GM11168 (cell line): ENCODE data around the gene TEX35.

ENCODE experiments used
- in situ Hi-C: fragments of 300-500 bp; cut with MboI; formaldehyde crosslinking; loops from one replicate; pipeline ENCODE4 v1.12.0; 2022; ENCODE audit warnings: low sequenced_read_pairs; ENCODE audit not compliant: unreplicated experiment

TEX35 gene

DNA sequence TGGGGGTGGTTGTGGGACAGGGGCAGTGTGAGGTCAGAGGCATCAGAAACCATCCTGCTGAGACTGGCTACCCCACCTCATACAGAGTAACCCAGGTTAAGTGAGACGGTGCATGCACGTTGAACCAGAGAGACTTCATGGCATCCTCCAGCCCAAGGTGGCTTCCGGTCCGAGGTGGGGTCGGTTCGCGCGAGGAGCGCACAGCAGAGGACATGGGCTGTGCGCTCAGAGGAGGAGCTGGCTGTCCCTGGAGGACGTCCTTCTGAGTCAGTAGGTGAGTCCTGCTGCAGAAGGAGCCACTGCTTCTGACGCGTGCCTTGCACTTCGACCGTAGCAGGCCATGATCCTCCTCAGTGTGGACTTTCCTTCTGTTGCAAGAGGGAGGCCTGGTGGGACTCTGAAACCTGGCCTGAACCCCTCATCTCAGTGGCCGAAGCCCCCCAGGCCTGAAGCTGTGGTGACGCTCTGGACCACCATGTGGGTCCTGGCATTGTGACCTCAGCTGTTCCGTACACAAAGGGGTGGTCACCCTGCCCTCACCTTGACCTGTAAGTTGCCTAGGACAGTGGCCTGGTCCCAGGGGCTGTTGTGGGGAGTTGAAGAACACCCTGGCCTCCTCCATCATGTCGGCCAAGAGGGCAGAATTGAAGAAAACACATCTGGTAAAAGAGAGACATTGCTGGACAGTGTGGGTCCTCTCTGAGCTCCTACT lies at the start of gene TEX35:
Gene TEX35, plus strand, starts transcription at position 544 of the 712 bp plus-strand sequence. Its CDS starts 80 bp downstream, at position 624.
- in situ Hi-C loops: loop anchor here (10.0 kb wide), 1 partner anchor 198 kb away; no protein-coding TSS in a partner anchor

DNA sequence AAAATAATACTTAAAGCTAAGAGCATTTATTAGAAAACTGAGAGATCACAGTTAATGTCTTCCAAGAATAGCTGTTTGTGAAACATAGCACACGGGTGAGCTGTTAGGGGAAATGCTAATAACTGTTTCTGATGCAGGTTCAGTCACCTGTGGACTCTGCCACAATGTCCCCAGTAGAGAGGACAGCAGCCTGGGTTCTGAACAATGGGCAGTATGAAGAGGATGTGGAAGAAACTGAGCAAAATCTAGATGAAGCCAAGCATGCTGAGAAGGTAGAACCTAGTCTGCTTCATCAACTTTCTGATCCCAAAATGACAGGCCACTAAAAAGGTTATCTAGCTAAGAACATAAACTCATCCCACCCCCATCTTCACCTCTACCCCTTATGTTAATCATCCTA lies 48.8 kb upstream of the TEX35 start:
- in situ Hi-C loops: no loop called here

DNA sequence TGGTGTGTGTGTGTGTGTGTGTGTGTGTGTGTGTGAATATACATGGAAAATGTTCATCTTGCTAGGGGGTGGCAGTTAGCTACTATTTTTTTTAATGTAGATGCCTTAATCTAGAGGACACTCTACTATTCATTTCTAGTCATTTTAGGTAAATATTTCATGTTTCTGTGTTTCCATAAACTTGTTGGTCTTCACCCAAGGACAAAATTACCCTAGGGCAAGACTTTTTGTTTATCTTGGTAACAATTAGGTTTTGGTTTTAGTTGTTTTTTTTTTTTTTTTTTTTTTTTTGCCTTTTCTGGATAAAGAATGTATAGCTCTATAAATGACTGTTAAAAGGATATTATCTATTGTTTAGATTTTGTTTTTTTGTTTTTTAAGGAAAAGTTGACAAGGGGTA lies 48.3 kb upstream of the TEX35 start:
- in situ Hi-C loops: no loop called here

DNA sequence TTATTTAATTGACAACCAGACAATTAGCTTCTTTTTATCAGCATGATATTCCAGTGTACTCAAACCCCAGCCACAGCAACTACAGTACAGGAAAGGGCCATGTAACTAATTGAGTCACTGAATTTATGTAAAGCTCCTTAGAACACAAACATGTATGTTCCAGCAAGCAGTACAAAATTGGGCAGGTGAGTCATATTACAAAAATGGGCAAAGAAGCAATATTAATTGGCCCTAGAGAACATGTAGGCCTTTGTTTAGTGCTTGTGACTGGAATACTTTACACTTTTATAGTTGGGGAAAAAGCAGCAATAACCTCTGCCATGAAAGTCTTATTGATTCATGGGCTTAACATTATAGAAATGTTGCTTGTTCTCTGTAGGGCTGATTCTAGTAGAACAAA lies 47.9 kb upstream of the TEX35 start:
- in situ Hi-C loops: no loop called here

DNA sequence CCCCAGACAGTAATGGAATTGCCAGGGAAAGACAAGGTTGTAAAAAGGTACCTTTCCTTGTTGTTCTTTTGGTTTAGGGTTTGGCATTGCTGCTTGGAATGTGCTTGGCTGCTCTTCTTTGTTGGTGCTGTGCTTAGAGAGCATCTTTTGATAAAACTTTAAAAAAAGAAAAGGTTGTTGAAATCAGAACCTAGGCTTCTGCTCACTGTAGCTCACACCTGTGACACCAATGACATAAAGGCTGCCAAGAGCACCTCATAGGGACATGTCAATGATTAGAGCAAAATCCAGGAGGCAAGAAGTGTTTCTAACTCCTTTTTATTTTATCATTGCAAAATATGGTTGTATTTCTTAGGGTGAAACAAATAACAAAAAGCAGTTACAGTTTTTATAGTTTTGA lies 45.1 kb upstream of the TEX35 start:
- in situ Hi-C loops: no loop called here

DNA sequence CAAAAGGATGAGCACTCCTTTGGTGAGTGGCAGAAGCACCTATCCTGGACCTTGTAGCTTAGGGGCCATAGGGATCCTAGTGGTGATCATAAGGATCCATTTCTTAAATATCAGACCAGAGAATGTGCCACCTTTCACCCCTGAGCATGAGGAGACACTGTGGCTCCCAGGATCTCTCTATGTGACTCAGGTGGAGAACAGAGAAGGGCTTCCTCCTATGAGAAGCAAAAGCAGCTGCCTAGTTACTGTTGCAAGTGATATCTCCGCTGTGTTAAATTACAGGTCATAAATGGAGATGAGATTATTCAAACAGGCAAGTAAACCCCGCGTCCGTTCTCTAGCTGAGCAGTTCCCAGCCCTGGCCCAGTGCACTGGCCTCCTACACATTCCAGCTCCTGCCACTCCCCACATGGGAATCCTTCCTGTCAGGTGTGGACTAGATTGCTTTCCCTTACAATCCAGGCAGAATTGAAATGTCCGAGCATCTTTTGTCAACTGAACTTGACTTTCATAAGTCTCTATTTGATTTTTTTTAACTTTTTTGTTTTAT lies 42.4 kb upstream of the TEX35 start:
- in situ Hi-C loops: no loop called here

DNA sequence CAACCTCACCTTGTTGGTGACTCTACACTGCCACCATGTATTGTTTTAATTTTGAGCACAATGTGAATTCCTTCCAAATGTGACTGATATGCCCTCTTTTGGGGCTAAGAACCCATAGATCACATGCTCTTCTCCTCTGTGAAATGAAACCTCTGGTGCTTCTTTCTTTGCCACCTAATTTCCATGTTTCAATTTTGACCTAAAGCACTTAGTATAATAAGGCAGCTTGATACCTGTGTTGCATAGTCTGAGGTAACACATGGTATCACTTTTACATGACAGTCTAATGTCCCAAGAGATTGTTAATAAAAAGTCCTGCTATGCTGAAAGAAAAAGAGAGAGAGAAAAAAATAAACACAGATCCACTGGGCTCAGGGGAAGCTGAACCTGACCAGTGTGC lies 40.4 kb upstream of the TEX35 start:
- in situ Hi-C loops: no loop called here

DNA sequence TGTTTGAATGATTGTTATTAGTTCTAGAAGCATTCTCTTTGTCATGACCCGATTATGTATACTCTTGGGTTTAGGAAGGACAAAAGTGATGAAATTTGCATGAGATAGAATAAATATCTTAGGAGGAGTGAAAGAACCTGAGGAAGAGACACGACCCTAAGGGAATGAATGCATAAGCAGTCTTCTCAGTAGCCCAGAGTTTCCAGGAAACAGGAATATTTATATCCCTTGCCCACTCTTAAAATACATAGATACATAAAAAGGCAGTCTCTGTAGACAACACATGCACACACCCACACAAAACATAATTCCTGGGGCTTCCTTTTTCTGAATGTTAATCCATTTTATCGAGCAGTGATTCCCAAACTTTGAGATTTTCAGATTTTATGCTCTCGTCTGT lies 35.5 kb upstream of the TEX35 start:
- in situ Hi-C loops: no loop called here

DNA sequence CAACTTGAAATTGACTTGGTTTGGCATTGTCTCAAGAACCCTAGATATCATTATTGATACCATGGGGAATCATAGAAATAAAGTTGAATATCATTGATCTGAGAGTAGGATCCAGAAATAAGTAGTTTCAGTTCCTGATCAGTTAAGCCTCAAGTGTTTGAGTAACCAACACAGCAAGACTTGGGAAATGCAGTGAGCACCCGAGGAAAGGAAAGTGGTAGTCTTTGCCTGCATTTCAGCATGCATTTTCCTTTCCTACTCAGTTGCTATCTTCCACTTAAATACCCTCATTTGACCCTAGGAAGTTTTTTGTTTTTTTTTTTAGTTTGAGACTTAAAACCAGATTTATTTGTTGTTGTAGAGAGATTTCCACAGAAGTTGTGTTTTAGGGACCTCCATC lies 35.1 kb upstream of the TEX35 start:
- in situ Hi-C loops: no loop called here

DNA sequence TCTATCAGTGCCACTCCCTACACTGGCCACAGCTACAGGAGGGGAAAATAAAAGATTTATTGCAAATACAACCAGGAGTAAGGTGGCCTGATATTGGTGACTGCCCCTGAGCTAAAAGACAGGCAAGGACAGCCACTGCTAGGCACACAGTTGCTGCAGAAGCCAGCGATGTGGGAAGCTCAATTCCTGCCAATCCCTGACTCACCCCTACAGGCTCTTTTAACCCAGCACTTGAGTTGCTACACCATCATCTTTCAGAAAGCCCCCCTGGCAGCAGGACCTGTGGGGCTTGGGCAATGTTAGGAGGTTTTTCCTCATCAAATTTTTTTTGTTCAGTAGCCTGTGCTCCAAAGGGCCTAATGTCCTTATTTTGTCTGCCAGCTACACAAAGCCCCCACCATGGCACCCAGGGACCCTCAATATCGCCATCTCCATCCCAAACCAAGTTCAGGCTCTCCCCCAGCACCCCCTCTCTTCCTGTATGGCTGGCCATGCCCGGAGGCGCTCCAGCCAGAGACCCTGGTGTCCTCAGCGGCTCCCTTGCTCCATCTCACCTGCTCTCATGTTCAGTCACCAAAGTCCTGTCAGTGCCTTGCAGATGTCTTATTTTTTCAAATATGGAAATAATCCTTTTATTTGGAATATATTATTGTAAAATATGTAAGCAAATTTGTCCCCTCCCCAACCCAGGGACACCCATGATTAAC lies 29.5 kb upstream of the TEX35 start:
- in situ Hi-C loops: no loop called here

DNA sequence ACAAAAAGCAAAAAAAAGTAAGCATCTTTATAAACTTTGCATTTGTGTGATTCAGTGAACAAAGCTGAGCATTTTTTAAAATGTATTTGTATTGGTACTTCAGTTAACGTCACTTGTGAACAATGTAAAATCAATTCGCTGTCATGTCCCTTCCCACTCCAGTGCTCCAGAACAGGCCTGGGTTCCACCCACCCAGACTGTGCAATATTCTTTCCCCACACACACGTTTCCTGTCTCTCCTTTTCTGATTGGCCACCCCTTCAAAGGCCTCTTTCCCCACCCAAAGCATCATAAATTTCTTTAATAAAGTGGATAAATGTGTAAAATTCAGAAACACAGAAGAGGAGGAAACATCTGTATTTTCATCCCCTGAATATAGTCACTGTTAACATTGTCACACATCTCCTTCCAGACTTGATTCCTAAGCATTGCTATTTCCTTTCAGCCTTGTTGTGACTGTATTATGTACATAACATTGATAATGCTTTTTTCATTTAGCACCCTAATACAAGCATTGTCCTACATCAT lies 28.1 kb upstream of the TEX35 start:
- in situ Hi-C loops: no loop called here

DNA sequence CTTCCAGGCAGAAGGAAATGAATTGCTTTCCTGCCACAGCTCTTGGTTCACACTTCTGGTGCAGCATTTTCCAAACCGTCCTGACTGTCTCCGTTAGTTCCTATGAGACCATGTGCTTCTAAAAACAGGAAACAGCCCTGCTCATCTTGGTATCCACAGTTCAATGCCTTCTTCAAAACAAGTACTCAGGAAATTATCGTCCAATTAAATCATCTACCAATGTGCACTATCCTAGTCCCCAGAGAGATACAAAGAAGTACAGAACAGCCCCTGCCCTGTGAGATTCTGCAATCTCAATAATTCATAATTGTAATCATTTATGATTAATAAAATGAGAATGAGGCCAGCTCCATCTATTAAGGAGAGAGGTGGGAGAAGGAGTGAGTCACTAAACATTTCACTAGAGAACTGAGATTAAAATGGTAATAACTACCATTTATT lies 27.3 kb upstream of the TEX35 start:
- in situ Hi-C loops: no loop called here

DNA sequence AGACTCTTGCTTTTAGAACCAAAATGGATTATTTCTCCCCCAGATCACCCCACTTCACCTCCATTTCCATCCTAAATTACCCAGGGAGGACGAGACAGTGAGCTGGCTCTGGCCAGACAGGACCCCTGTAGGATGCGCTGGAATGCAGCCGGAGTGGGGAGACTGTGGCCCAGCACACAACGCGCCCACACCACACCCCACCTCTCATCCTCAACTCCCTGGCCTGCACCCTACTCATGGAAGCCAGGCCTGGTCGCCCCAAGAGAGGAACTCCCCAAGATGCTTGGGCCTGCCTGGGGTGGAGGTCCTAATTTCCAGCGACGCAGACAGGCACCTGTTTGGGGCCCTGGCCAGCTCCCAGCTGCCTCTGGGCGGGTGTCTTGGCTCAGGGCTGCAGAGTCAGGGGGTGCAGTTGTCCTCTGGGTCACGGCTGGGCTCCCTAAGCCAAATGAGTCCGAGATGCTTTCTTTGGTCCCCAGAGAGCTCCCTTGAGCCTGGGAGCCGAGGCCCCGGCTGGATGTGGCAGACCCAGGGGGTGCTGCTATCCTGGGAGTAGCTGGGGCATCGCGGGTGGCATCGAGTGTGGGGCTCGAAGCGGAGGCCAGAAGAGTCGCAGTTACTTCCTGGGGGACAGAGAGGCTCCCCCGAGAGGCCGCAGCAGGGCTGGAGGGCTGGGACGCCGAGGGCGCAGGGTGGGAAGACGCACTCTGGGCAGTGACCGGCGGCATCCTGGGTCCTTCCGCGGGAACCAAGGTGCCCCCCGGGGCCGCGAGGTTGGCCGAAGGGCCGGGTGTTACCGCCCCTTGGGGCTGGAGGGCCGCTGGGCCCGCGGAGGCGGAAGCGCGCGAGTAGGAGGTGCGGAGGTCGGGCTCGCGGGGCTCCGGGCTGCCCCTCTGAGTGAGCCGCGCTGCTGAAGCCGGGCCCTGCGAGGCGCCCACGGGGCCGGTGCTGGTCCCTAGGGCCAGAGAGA lies 26.5 kb upstream of the TEX35 start:
- in situ Hi-C loops: no loop called here

DNA sequence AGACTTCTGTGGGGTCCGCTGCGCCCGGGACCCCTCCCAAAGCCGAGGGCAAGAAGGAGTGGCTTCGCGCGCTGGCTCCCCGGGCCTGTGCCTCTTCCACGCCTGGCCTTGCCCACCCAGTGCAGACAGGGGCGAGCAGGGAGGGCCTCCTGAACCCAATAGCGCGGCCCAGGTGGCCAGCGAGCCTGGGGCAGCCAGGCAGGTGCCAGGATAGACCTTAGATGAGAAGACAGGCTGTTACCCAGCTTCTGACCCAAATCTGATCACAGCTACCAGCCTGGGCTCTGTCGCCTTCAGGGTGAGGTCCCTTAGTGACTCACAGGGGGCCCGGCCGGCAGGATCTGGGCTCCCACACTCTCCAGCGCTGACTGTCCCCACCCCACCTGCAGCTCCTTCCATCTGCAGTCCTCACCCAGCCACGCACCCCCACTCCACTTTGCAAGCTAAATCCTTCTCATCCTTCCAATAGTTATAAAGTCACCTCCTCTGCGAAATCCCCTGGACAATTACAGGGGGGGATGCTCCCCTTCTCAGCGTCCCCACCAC lies 25.8 kb upstream of the TEX35 start:
- in situ Hi-C loops: no loop called here

DNA sequence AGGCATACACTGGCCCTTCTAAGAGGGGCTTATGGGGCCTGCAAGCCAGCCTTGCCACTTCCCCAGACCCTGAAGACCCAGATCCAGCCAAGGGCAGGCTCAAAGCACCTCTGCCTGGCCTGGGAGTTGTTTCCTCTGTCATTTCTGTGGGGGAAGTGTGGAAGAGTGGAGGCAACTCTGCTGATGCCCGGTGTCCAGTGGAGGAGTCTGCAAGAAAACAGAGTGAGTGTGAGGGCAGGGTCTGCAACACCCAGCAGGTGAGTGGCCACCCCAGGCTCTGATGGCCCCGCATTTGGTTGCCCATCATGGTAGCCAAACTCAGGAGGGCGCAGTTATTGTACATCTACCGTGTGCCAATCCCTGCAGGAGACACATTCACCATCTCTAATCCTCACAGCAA lies 24.5 kb upstream of the TEX35 start:
- in situ Hi-C loops: no loop called here

DNA sequence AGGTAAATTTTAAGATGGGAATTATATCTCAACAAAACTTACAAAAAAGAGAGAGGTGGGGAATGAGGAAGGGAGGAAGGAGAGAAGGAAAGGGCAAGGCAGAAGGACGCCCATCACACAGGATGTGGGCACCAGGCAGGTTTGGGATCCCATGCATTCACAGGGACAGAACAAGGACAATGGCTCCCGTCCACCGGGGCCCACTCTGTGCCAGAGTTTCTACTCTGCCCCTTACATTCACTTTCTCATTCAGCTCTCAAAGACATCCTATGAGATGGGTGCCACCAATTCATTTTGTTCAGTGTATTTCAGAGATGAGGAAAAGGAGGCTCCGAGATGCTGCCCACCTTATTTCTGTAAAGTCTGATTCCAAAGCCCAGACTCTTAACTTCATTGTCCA lies 23.5 kb upstream of the TEX35 start:
- in situ Hi-C loops: no loop called here

DNA sequence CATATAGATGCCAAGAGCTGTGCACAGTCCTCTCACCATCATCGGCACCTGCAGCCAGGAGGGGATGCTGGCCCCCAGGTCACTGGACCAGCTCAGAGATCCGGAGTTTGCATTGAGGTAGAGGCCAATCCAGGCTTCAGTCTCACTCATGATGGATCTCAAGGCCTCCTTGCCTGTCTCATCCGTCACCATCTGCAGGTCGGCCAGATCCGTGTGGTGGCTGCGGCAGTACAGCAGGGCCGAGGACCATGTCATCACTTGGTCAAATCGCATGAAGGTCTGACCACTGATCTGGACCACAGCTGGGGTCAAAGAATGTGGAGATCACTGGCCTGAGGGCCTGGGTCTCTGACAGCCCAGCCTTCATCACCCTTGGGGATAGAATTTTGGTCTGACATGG lies 22.8 kb upstream of the TEX35 start:
- in situ Hi-C loops: no loop called here

DNA sequence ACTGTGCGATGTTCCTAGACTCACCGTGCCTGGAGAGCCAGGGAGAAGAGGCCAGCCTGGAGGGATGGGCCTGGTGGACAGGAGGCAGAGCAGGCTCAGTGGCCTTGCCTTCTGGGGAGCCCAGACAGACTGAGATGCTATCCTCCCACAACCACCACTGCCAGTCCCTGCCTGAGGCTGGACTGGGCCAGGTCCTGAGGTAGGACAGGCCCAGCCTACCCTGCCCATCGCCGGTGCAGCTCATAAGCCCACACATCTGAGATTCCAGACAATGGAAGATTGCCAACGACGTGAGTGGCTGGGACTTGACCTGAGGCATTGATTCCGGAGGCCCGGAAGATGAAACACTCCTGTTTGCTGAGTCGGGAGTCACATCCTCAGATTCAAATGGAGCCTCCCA lies 21.9 kb upstream of the TEX35 start:
- in situ Hi-C loops: no loop called here

DNA sequence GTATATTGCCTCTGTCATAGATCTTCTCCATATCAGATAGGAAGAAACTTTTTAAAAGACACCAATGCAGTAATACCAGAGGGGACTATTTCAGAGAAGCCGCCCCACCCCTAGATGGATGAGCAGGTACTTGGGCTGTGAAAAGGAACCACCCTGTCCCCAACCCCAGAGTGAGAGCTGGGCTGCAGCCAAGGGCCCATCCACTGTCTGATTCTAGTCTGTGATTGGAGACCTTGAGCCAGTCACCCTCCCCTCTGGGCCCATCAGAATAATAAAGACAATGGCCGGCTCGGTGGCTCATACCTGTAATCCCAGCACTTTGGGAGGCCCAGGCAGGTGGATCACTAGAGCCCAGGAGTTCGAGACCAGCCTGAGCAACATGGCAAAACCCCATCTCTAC lies 21.2 kb upstream of the TEX35 start:
- in situ Hi-C loops: no loop called here

DNA sequence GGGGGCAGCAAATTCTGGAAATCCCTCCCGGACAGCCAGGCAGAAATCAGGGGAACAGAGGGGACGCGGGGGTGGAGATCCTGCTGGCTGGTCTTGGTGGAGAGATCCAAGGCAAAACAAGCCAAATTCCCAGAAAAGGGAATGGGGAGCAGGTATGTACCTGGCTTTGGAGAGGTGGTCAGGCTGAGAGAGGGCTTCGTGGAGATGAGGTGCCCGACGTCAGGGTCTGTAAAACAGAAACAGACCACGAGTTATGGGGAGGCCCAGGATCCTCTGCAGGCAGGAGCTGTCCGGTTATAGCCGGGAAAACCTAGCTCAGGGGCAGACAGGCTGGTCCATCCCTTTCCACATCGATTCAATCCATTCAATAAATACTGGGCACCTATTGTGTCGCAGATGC lies 20.6 kb upstream of the TEX35 start:
- in situ Hi-C loops: no loop called here
